ENCODE measurements around the gene HAS3. TPM values are rescaled to one million over a fixed set of nuclear protein-coding genes. Genes with fewer than 3 reads are reported as not detected.
A peak's percentile ranks its signal among the peaks of the same experiment; 100 is the strongest.

The HAS3 gene
- polyA plus RNA-seq, 1 of the 3 experiments (the other 2 are of a cell fraction) = 38.7 TPM

- TF ChIP-seq EZH2phosphoT487 (IDR thresholded peaks at IDR 0.05; ENCODE audit: borderline replicate concordance, low read depth) (no peak), GATA2 (CRISPR knock-in tag; IDR thresholded peaks at IDR 0.05) (no peak), MEF2A (IDR thresholded peaks at IDR 0.05; ENCODE audit: borderline replicate concordance, low read depth) (no peak), JUND (IDR thresholded peaks at IDR 0.05) (no peak), RCOR1 (IDR thresholded peaks at IDR 0.05; ENCODE audit: low read length) (no peak), MXI1 (IDR thresholded peaks at IDR 0.05; ENCODE audit: low read depth, low read length) (no peak), TEAD4 (IDR thresholded peaks at IDR 0.05; ENCODE audit: borderline replicate concordance, insufficient read depth) (no peak), ELF1 (IDR thresholded peaks at IDR 0.05) (no peak), RFX5 (IDR thresholded peaks at IDR 0.05; ENCODE audit: low read length) (no peak), NRF1 (IDR thresholded peaks at IDR 0.05; ENCODE audit: low read depth, low read length) (no peak), RXRA (IDR thresholded peaks at IDR 0.05; ENCODE audit: borderline replicate concordance, low read depth) (no peak), GABPA (IDR thresholded peaks at IDR 0.05; ENCODE audit: low read depth) (no peak), SMC3 (IDR thresholded peaks at IDR 0.05; ENCODE audit: low read depth, low read length) (no peak)
- TF ChIP-seq, protein P1, sequence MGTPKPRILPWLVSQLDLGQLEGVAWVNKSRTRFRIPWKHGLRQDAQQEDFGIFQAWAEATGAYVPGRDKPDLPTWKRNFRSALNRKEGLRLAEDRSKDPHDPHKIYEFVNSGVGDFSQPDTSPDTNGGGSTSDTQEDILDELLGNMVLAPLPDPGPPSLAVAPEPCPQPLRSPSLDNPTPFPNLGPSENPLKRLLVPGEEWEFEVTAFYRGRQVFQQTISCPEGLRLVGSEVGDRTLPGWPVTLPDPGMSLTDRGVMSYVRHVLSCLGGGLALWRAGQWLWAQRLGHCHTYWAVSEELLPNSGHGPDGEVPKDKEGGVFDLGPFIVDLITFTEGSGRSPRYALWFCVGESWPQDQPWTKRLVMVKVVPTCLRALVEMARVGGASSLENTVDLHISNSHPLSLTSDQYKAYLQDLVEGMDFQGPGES (IDR thresholded peaks at IDR 0.05; ENCODE audit: low read depth, low read length) = no peak
- peaks cover 48 to 62% of the 10 kb centered on the region in 2 experiments for H3K36me3 ChIP-seq (replicated peaks in 1 of 2; ENCODE audit: control insufficient read depth in 1 of 2, insufficient read depth in 2 of 2, low read length in 1 of 2)
- H3K9me3 ChIP-seq = no peaks in the 10 kb centered on the region
- H3K9me2 ChIP-seq = no peaks in the 10 kb centered on the region
- 94% methylated on average over 6 of the region's 6 CpGs for WGBS (ENCODE audit: low lambda C conversion rate)
- H2AFZ ChIP-seq (ENCODE audit: low read depth) = no peak overlapping the region
- H4K20me1 ChIP-seq (ENCODE audit: insufficient read depth) = peaks cover 11% of the 10 kb centered on the region; the same call in 1 of the 2 replicates
- peak overlapping the region in 1 of 2 experiments; percentile 73; a peak in 2 of 4 replicates for H3K27ac ChIP-seq (ENCODE audit: low read depth in 2 of 2, low read length in 1 of 2)
- H3K27me3 ChIP-seq (ENCODE audit: insufficient read depth) = no peaks in the 10 kb centered on the region
- H3K4me1 ChIP-seq (ENCODE audit: control insufficient read depth in 1 of 2, insufficient read depth in 2 of 2, low read depth in 1 of 2, low read length in 1 of 2) = peaks cover 2 to 21% of the 10 kb centered on the region in 2 experiments; a peak in 3 of 4 replicates
- H3K9ac ChIP-seq = no peak overlapping the region
- no peaks in the 10 kb centered on the region for H3K79me2 ChIP-seq (ENCODE audit: insufficient read depth)
- H3F3A ChIP-seq (replicated peaks; ENCODE audit: insufficient read depth) = peaks cover 33% of the 10 kb centered on the region
- no peak for DNase-seq
- ChIA-PET POLR2A (no interaction called here), CTCF (interaction anchor here (0.7 to 2.6 kb wide), 4 partner anchors 12 to 121 kb away, joined by 3 to 13 read pairs (median 6); no protein-coding TSS in a partner anchor)
- peak overlapping the region; percentile 77 for H3K4me2 ChIP-seq
- H3K4me3 ChIP-seq (ENCODE audit: low read depth in 2 of 2, low read length in 1 of 2) = no peak overlapping the region
Observed at GRCh38 chr16:69165584-69165983, 60.1 kb downstream of the HAS3 start.

- H3K27me3 ChIP-seq (ENCODE audit: insufficient read depth) = no peaks in the 10 kb centered on the region
- TF ChIP-seq FOXJ3 (CRISPR knock-in tag; IDR thresholded peaks at IDR 0.05) = no peak
- TF ChIP-seq TCF12 (IDR thresholded peaks at IDR 0.05) = peak; percentile 66
- peak; percentile 5; the same call in 1 of the 2 replicates for TF ChIP-seq NFIC (IDR thresholded peaks at IDR 0.05; ENCODE audit: borderline replicate concordance)
- TF ChIP-seq FOXM1 (IDR thresholded peaks at IDR 0.05; ENCODE audit: low read depth) = no peak
- TF ChIP-seq, protein P2, sequence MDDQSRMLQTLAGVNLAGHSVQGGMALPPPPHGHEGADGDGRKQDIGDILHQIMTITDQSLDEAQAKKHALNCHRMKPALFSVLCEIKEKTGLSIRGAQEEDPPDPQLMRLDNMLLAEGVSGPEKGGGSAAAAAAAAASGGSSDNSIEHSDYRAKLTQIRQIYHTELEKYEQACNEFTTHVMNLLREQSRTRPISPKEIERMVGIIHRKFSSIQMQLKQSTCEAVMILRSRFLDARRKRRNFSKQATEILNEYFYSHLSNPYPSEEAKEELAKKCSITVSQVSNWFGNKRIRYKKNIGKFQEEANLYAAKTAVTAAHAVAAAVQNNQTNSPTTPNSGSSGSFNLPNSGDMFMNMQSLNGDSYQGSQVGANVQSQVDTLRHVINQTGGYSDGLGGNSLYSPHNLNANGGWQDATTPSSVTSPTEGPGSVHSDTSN (IDR thresholded peaks at IDR 0.05) = peak; percentile 25; the same call in 1 of the 2 replicates
- peak; percentile 22; the same call in 1 of the 2 replicates for TF ChIP-seq FOSL2 (IDR thresholded peaks at IDR 0.05; ENCODE audit: borderline replicate concordance, low read depth)
- POLR2A ChIA-PET = interaction anchor here (0.6 to 0.7 kb wide), 2 partner anchors 9 to 17 kb away, joined by 3 to 4 read pairs; no protein-coding TSS in a partner anchor
- H3K79me2 ChIP-seq (ENCODE audit: insufficient read depth) = no peaks in the 10 kb centered on the region
- H3K27ac ChIP-seq (ENCODE audit: low read depth in 2 of 2, low read length in 1 of 2) = peak overlapping the region in 1 of 2 experiments; percentile 73; a peak in 2 of 4 replicates
- peaks cover 38% of the 10 kb centered on the region for H3F3A ChIP-seq (replicated peaks; ENCODE audit: insufficient read depth)
- peak overlapping the region; percentile 77 for H3K4me2 ChIP-seq
- WGBS (ENCODE audit: low lambda C conversion rate) = 48% methylated on average over 8 of the region's 8 CpGs
- H3K9me3 ChIP-seq = no peaks in the 10 kb centered on the region
- H3K9me2 ChIP-seq = no peaks in the 10 kb centered on the region
- H3K9ac ChIP-seq = peak overlapping the region; percentile 17; the same call in 1 of the 2 replicates
- H2AFZ ChIP-seq (ENCODE audit: low read depth) = no peak overlapping the region
- no peak for DNase-seq
- peaks cover 2 to 21% of the 10 kb centered on the region in 2 experiments; a peak in 3 of 4 replicates for H3K4me1 ChIP-seq (ENCODE audit: control insufficient read depth in 1 of 2, insufficient read depth in 2 of 2, low read depth in 1 of 2, low read length in 1 of 2)
- peaks cover 43 to 56% of the 10 kb centered on the region in 2 experiments for H3K36me3 ChIP-seq (replicated peaks in 1 of 2; ENCODE audit: control insufficient read depth in 1 of 2, insufficient read depth in 2 of 2, low read length in 1 of 2)
- H4K20me1 ChIP-seq (ENCODE audit: insufficient read depth) = peaks cover 11% of the 10 kb centered on the region; the same call in 1 of the 2 replicates
- no peak overlapping the region for H3K4me3 ChIP-seq (ENCODE audit: low read depth in 2 of 2, low read length in 1 of 2)
- CTCF ChIA-PET = interaction anchor here (0.9 to 2.6 kb wide), 5 partner anchors 16 to 120 kb away, joined by 3 to 13 read pairs (median 3); no protein-coding TSS in a partner anchor
Observed at GRCh38 chr16:69166221-69166833, 60.9 kb downstream of the HAS3 start.
